Hematopoietic multipotent progenitor cell (in vitro differentiated cells): ENCODE data around the gene TRIM51G. TPM values are rescaled to one million over a fixed set of nuclear protein-coding genes. Genes with fewer than 3 reads are reported as not detected.
"Not testable (repeated sequence)": the region's sequence is repeated elsewhere in the genome, so short reads cannot be mapped to it uniquely, and the experiment has no call there.

ENCODE experiments used
- DNase-seq, 3 donors: peaks; one replicate each; pipeline ENCODE4 v3.0.0-alpha.2; 2011 to 2015; ENCODE audit warnings: low read depth in 2 of 3, low spot score in 2 of 3
- total RNA-seq: library from RNA; depleted of rRNA; stranded (reverse); fragments of >200 nt; gene quantifications from one replicate; pipeline ENCODE4 v1.2.3, GENCODE V29; 2012

TRIM51G gene
- total RNA-seq = not detected

- DNase-seq = not testable (repeated sequence)
Measured at GRCh38 chr11:48983785-48984184, at the start of gene TRIM51G. Gene TRIM51G (minus strand): TSS chr11:48983885. CDS start chr11:48981695, 2,190 bp downstream.

GRCh38 chr11:49028523-49028922, 44.8 kb upstream of the TRIM51G start, which contains the start of gene TRIM49B:
Gene TRIM49B (plus strand): TSS chr11:49028823. CDS start chr11:49031600, 2,777 bp downstream.
- not testable (repeated sequence) for DNase-seq

GRCh38 chr11:48968592-48968991, 15.1 kb downstream of the TRIM51G start:
- DNase-seq = not testable (repeated sequence)

- DNase-seq = not testable (repeated sequence)
Measured at GRCh38 chr11:48955315-48956049, 28.2 kb downstream of the TRIM51G start.

GRCh38 chr11:48945796-48946195, 37.9 kb downstream of the TRIM51G start:
- not testable (repeated sequence) for DNase-seq

Other genes with a start within 250 kb of the TRIM51G start
- gene TRIM49B, start 44.9 kb upstream of the TRIM51G start, total RNA-seq = not detected
- gene TRIM64C, start 75.2 kb upstream of the TRIM51G start, total RNA-seq = not detected
- 0.54 TPM for gene FOLH1, start 224.7 kb upstream of the TRIM51G start, total RNA-seq